NCI-H2196 (cell line): ENCODE measurements around the gene RPN1.
"Not testable (repeated sequence)": the region's sequence is repeated elsewhere in the genome, so short reads cannot be mapped to it uniquely, and the experiment has no call there.

ENCODE experiments used
- DNase-seq: peaks from one replicate; lab custom pipeline; 2025; ENCODE audit not compliant: unreplicated experiment; lab: John Stamatoyannopoulos, UW

Gene RPN1

DNA sequence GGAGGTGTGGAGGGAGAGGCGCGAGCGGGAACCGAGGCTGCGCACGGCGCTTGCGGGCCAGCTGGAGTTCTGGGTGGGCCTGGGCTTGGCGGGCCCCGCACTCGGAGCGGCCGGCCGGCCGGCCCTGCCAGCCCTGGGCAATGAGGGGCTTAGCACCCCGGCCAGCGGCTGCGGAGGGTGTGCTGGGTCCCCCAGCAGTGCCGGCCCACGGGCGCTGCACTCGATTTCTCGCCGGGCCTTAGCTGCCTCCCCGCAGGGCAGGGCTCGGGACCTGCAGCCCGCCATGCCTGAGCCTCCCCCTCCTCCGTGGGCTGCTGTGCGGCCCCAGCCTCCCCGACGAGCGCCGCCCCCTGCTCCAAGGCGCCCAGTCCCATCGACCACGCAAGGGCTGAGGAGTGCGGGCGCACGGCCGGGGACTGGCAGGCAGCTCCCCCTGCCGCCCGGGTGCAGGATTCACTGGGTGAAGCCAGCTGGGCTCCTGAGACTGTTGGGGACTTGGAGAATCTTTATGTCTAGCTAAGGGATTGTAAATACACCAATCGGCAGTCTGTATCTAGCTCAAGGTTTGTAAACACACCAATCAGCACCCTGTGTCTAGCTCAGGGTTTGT is 2.9 kb upstream of the RPN1 start:
- DNase-seq = not testable (repeated sequence)

DNA sequence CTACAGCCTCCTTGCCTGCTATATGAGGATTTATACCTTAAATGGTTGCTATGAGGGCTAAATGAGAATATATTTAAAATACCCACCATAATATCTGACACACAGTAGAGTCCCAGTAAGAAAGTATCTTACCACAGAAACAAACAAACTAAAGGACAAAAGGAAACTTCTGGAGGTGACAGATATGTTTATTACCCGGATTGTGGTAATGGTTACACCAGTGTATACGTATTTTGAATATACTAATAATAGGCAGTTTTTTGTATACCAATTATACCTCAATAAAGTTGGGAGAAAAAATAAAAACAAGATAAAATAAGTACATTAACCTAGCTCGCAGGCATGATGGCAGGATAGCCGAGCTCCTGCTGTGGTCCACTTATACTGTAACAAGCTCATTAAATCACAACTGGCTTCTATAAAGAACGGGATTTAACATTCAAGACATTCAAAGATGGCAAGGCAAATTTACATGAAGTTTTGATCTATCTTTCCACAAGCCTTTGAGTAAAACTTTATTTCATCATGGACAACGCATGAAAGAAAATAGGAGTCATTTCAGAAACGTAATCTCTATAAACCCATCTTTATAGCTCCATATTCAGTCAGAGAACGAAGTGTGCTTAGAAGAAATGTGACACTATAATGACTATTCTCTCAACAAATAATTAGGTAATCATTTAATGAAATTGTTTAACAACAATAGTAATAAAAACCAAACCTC is 1.5 kb downstream of the RPN1 start:
- no peak for DNase-seq

GRCh38 chr3:128648402-128648801 is 2.2 kb downstream of the RPN1 start:
- DNase-seq = no peak

DNA sequence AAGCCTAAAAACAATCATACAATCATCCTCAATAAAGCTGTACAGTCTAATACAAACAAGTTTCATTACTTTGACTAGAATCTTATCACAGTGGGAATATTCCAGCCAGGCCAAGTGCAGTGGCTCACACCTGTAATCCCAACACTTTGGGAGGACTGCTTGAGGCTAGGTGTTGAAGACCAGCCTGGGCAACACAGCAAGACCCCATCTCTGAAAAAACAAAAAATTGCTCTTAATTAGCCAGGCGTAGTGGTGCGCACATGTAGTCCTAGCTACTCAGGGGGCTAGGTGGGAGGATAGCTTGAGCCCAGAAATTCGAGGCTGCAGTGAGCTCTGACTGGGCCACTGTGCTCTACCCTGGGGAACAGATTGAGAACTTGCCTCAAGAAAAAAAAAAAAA is 3.3 kb downstream of the RPN1 start:
- DNase-seq = no peak

DNA sequence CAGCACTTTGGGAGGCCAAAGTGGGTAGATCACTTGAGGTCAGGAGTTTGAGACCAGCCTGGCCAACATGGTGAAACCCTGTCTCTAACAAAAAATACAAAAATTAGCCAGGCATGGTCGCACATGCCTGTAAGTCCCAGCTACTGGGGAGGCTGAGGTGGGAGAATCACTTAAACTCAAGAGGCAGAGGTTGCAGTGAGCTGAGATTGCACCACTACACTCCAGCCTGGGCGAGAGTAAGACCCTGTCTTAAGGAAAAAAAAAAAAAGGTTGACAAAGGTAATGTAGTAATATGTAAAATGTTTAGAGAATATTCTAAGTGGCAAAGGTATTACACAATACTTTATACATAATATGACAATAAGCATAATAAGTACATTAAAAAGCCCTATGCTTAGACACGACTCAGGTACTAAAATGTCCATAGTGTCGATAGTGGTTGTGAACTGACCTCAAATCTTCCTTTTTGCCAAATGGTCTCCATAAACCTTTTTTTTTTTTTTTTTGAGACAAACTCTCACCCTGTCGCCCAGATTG is 16.5 kb downstream of the RPN1 start:
- DNase-seq = no peak

DNA sequence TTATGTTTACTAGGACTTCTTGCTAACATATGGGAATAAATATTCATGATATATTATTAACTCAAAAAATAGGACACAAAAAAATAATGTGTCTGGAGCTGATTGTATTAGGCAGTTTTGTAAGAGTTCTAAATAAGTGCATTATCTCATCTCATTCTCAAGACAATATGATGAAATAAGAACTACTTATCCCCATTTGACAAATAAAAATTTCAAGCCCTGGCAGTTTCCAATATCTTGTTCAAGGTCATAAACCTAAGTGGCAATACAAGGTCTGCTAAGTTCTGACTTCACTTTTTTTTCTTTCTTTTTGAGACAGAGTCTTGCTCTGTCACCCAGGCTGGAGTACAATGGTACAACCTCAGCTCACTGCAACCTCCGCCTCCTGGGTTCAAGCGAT is 18.3 kb downstream of the RPN1 start:
- DNase-seq = no peak

DNA sequence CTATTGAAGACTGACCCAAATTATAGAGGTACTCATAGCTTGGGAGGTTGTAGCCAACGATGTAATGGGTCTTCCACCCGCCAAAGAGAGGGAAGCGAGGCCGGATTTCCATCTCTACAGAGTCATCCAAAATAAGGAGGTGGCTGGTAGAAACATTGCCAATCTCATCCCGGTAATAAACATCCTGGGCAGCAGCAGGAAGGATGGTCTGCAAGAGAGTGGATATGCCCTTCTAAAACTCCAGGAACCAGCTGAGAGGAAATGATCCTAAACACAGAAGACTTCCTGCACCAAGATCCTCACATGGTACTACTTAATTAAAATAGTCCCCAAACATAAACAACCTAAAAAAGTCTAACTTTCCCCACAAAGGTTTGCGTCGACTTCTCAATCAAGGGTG is 20.7 kb downstream of the RPN1 start:
- no peak for DNase-seq

DNA sequence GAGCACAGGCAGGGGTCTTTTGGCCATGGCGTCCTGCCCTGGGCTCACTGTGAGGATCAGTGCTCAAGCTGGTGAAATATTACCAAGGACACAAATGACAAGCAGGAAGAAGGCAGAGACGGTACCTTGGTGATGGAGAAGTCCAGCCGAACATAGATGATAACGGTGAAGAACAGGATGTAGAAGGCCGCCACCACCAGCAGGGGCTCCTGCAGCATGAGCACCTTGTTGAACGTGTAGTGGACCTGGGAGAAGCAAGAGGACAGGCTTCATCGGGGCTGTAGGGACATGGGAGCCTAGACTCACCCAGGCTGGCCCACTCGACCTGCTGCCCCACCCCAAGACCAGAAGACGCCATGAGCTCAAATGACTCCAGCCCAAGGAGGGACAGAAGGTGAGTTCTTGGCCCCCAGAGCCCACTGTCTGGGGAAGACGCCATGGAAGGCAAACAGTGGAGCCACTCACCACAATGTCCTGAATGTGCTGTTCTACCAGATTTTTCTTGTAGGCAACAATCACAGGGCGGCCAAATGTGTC is 25.1 kb downstream of the RPN1 start:
- no peak for DNase-seq

GRCh38 chr3:128624526-128625138 is 26.0 kb downstream of the RPN1 start:
- no peak for DNase-seq

DNA sequence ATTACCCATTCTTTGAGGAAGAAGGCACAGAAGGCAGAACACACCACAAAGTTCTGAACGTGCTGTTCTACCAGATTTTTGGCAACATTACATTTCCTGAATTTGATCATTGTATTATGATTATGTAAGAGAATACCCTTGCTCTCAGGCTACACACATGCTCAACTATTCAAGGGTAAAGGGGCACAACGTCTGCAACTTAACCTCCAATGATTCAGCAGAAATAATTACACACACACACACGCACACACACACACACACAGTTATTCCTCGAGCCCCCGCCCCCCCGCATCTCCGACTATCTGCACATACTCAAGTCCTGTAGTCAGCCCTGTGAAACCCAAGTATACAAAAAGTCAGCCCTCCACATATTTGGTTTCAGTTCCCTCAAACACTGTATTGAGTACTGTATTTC is 26.8 kb downstream of the RPN1 start:
- no peak for DNase-seq

GRCh38 chr3:128621931-128622330 is 28.7 kb downstream of the RPN1 start:
- no peak for DNase-seq

- DNase-seq = no peak
Measured at GRCh38 chr3:128621234-128621633, 29.4 kb downstream of the RPN1 start.

- no peak for DNase-seq
Measured at GRCh38 chr3:128620268-128620691, 30.3 kb downstream of the RPN1 start.

- no peak for DNase-seq
Measured at GRCh38 chr3:128619146-128619890, 31.3 kb downstream of the RPN1 start.

- no peak for DNase-seq
Measured at GRCh38 chr3:128618398-128618726, 32.3 kb downstream of the RPN1 start.

DNA sequence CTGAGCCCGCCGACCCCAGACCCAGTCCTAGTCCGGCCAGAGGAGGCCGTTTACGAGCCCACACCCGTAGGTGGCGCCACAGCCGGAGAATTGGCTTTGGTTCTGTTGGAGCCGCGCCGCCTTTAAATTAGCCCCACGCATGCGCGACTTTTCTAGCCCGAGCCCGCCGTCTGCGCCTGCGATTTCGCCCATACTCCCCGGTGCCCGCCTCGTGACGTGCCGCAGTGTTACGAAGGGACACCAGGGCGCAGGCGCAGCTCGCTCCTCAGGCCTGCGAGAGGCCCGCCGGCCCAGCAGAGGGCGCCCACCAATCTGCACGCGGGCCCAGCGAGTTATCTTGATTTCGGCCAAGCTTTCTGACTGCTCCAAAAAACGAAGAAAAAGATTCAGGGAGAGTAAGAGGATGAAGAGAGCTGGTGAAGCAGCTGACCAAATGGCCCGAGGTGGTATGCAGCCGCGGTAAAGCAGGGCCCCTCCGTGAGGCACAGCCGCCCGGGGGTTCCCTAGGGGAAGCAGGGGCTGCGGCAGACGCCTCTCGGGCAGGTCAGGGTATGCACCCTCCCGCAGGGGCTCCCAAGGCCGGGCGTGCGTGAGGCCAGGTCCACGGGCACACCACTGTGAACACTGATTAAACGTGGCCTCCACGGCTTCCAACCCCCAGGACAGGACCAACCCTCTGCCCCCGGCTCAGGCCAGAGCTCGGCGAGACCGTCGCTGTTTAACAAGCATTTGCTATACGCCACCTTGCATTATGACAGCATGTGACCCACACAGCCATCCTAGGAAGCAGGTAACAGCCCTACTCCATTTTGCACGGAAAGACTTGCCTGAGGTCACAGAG is 32.8 kb downstream of the RPN1 start:
- peak; percentile 100 for DNase-seq

DNA sequence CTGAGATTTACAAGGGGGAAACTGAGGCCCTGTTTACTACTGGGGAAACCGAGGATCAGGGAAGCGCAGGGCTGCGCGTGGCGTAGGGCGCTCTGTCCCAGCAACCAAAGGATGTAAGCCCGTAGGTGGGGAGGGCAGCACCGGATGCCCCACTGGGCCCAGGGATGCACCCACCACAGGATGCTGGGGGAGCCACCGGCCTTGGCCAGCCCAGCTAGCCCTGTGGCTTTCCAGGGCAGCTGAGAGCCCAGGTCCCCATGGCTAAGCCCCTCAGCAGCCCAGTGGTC is 33.4 kb downstream of the RPN1 start:
- DNase-seq = no peak

DNA sequence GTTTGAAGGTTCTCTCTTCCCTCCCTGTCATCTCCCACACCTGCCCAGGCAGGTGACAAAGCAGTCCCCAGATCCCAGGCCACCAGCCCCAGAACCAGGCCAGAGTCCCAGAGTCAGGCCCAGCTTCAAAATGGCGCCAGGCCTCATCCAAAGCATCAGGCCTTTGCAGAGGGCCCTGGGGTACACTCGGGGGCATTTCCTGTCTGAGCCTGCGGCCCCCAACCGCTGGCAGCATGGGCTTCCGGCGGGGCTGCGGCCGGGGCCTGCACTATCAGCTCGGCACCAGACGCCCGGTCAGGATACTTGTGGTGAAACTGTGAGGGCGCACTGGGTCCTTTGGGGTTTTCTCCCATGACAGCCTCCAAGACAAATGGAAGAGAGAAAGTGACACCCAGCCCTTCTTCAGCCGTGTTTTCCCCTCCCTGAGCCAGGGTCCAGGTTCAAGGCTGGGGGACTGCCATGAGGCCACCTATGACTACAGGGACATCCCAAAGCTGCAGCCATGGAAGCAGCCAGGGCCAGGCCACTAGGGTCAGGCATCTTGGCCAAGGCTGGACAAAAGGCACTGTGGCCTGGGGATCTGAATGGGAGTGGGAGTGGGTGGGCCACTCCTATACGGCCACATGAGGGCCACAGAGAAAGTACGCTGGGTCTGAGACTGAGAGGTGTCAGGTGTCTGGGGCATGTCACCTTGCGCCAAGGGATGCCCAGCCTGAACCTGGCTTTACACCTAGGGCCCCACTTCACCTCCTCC is 33.9 kb downstream of the RPN1 start:
- no peak for DNase-seq

DNA sequence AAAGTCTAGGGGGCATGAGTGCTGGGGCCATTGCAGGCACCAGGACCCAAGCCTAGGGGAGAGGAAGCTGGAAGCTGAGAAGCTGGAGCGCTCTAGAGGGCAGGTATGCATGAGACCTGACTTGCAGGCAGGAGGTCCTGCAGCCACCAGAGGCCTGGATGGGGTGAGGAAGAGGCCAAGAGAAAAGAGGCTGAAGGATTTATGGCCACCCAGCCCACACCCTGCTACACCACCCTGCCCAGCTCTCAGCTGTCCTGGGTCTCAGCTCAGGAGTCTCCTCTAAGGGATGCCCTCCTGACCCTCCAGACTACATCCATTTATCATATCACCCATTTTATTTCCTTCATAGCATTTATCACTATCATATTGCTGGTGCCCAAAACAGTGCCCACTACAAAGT is 36.5 kb downstream of the RPN1 start:
- no peak for DNase-seq
